Colonic mucosa (tissue), 4 donors: ENCODE results near the gene PRKCH. TPM values are rescaled to one million over a fixed set of nuclear protein-coding genes. Genes with fewer than 3 reads are reported as not detected.
"Not testable (repeated sequence)": the region's sequence is repeated elsewhere in the genome, so short reads cannot be mapped to it uniquely, and the experiment has no call there.

ENCODE experiments used
- DNase-seq: peaks from one replicate; pipeline ENCODE4 v3.0.0-alpha.2; 2020
- H3K27ac ChIP-seq: fragments of 200-600 bp; one replicate; pipeline ENCODE4 v1.8.0; 2021
- H3K27me3 ChIP-seq: fragments of 200-600 bp; one replicate; pipeline ENCODE4 v1.8.0; 2021
- H3K36me3 ChIP-seq: fragments of 200-600 bp; one replicate; pipeline ENCODE4 v1.8.0; 2021
- H3K4me1 ChIP-seq: fragments of 200-600 bp; one replicate; pipeline ENCODE4 v1.8.0; 2021; ENCODE audit warnings: mild to moderate bottlenecking
- H3K4me3 ChIP-seq: fragments of 200-600 bp; one replicate; pipeline ENCODE4 v1.8.0; 2021
- H3K9ac ChIP-seq, 2 donors: one replicate each; pipeline ENCODE4 v1.7.0; 2013; ENCODE audit warnings: control low read depth in 2 of 2, low read depth in 2 of 2, low read length in 2 of 2
- H3K9me3 ChIP-seq: fragments of 200-600 bp; one replicate; pipeline ENCODE4 v1.8.0; 2021
- intact Hi-C: fragments of 100-400 bp; cut with DNase I; formaldehyde crosslinking; loops from one replicate; pipeline ENCODE4 v1.14.1; 2022
- total RNA-seq, 2 donors: library from RNA; stranded (reverse); fragmentation: NEBNext Ultra II Directional in 1 of 2; extraction: Animal tissue kit (Norgen Biotek cat#: 25700) in 1 of 2; gene quantifications; one replicate each; pipeline ENCODE4 v1.2.1, GENCODE V29; 2021
- TF ChIP-seq, protein P1 (sequence below): fragments of 200-600 bp; IDR thresholded peaks from one replicate; pipeline ENCODE4 v1.8.0; 2022; ENCODE audit warnings: antibody characterized with exemption, mild to moderate bottlenecking
- donor health status: healthy.
- donor health status: DM: no; HTN: no; CAD: no.
- donor health status: DM: no; HTN: no; CAD: no.

PRKCH gene
- total RNA-seq, 2 donors from 2014 or later: 11.4 to 11.5 TPM

DNA sequence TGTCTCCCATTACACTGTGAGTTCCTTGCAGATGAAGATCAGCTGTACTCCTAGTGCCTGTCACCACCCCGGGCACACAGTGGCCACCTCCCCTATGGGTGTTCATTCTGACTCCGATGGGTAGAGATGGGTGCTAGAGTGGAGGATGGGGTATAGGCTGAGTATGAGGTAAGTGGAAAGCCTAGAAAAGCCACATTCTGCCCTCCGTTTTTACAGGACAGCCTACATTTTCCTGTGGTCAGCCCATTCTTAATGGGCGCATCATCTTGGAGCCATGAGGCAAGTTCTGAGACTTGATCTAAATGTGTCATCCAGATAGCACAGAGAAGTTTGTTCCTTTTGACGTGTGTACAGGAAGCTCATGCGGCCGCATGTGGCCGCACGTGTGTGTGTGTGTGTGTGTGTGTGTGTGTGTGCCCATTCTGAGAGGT lies 207.2 kb downstream of the PRKCH start:
- Histone ChIP-seq H3K36me3 (no peaks in the 10 kb centered on the region), H3K9ac (no peak overlapping the region), H3K4me3 (no peak overlapping the region), H3K27me3 (no peaks in the 10 kb centered on the region), H3K4me1 (peaks cover 46% of the 10 kb centered on the region), H3K9me3 (no peaks in the 10 kb centered on the region), H3K27ac (no peak overlapping the region)
- TF ChIP-seq, protein P1, sequence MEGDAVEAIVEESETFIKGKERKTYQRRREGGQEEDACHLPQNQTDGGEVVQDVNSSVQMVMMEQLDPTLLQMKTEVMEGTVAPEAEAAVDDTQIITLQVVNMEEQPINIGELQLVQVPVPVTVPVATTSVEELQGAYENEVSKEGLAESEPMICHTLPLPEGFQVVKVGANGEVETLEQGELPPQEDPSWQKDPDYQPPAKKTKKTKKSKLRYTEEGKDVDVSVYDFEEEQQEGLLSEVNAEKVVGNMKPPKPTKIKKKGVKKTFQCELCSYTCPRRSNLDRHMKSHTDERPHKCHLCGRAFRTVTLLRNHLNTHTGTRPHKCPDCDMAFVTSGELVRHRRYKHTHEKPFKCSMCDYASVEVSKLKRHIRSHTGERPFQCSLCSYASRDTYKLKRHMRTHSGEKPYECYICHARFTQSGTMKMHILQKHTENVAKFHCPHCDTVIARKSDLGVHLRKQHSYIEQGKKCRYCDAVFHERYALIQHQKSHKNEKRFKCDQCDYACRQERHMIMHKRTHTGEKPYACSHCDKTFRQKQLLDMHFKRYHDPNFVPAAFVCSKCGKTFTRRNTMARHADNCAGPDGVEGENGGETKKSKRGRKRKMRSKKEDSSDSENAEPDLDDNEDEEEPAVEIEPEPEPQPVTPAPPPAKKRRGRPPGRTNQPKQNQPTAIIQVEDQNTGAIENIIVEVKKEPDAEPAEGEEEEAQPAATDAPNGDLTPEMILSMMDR: no peak
- intact Hi-C loops: no loop called here
- DNase-seq: no peak

DNA sequence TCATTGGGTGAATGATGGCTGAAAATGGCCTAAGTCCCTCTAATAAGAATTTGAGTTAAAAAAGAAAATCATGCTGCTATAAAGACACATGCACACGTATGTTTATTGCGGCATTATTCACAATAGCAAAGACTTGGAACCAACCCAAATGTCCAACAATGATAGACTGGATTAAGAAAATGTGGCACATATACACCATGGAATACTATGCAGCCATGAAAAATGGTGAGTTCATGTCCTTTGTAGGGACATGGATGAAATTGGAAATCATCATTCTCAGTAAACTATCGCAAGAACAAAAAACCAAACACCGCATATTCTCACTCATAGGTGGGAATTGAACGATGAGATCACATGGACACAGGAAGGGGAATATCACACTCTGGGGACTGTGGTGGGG lies 208.0 kb downstream of the PRKCH start:
- intact Hi-C loops, H3K9ac ChIP-seq, H3K4me3 ChIP-seq: not testable (repeated sequence)

DNA sequence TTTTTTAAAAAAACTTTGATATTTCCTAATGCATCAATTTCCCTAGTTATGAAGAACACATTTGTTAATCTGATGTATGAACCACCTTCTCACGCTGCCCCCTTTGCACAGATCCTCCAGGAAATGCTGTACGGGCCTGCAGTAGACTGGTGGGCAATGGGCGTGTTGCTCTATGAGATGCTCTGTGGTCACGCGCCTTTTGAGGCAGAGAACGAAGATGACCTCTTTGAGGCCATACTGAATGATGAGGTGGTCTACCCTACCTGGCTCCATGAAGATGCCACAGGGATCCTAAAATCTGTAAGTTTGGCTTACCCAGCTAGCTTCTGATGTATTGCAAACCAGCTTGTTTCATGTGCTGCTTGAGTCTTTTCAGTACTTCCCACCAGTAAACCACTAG lies 208.9 kb downstream of the PRKCH start:
- Histone ChIP-seq H3K4me3 (no peak overlapping the region), H3K36me3 (no peaks in the 10 kb centered on the region), H3K4me1 (peaks cover 32% of the 10 kb centered on the region), H3K9ac (no peak overlapping the region), H3K27ac (no peak overlapping the region), H3K9me3 (no peaks in the 10 kb centered on the region), H3K27me3 (no peaks in the 10 kb centered on the region)
- intact Hi-C loops: no loop called here
- TF ChIP-seq, protein P1: no peak
- DNase-seq: no peak

More for the DNA sequence above, 208.0 kb downstream of the PRKCH start:
- not testable (repeated sequence) for H3K27me3 ChIP-seq, DNase-seq, H3K36me3 ChIP-seq, H3K27ac ChIP-seq, H3K9me3 ChIP-seq
- peaks cover 41% of the 10 kb centered on the region for H3K4me1 ChIP-seq

DNA sequence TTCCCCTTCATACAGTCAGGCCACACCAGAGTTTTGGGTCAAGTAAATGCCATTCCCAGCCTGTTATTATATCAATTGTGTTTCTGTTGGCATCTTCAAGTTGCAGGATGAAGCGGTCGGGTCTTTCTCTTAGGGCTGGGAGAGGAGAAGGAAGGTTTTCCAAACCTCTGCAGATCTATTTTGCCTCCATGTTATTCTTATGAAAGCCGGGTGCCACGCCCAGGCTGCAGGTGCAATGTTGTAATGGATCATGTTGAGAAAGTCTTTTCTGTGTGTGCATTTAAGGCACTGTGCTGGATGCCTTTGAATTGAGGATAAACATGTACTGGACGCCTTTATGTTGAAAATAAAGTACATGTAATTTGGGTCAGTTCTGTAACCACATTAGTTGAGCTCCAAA lies 209.5 kb downstream of the PRKCH start:
- intact Hi-C loops: no loop called here
- no peaks in the 10 kb centered on the region for H3K36me3 ChIP-seq
- peak overlapping the region; percentile 75 for H3K27ac ChIP-seq
- peaks cover 28% of the 10 kb centered on the region for H3K4me1 ChIP-seq
- TF ChIP-seq, protein P1: no peak
- H3K4me3 ChIP-seq: no peak overlapping the region
- H3K9me3 ChIP-seq: no peaks in the 10 kb centered on the region
- peak overlapping the region in 1 of 2 donors; percentile 21 for H3K9ac ChIP-seq
- peak; percentile 53 for DNase-seq
- H3K27me3 ChIP-seq: no peaks in the 10 kb centered on the region

DNA sequence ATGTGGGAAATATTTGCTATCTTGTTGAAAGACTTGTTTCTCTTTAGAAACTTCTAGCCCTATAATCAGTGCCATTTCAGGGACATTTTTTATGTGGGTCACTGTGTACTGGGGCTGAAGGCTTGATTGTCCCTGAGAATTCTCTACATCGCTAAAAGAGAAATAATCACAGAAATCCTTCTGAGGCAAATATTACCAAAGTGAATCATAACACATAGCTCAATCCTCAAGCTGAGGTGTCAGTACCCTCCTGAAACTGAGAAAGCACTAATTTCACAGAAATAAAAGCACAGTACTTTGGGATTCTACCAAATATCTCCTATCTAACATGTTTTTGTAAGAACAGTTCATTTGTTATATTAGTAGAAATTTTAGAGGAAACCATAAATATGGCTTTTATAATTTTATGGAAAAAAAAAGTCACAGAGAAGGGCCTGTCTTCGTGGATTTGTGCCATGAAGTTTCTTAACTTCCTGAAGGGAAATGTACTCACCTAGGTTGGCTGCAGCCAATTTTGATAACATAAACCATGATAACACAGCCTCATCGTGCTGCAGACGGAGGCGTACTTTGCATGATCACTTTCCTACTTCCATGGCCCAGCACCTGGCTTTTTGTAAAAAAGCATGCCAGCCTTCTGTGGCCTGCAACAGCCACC lies 210.2 kb downstream of the PRKCH start:
- H3K9ac ChIP-seq: peak overlapping the region in 1 of 2 donors; percentile 42
- no peaks in the 10 kb centered on the region for H3K9me3 ChIP-seq
- H3K27me3 ChIP-seq: no peaks in the 10 kb centered on the region
- intact Hi-C loops: no loop called here
- peak; percentile 55 for DNase-seq
- peak overlapping the region; percentile 75 for H3K27ac ChIP-seq
- TF ChIP-seq, protein P1: no peak
- no peaks in the 10 kb centered on the region for H3K36me3 ChIP-seq
- H3K4me1 ChIP-seq: peaks cover 22% of the 10 kb centered on the region
- no peak overlapping the region for H3K4me3 ChIP-seq

DNA sequence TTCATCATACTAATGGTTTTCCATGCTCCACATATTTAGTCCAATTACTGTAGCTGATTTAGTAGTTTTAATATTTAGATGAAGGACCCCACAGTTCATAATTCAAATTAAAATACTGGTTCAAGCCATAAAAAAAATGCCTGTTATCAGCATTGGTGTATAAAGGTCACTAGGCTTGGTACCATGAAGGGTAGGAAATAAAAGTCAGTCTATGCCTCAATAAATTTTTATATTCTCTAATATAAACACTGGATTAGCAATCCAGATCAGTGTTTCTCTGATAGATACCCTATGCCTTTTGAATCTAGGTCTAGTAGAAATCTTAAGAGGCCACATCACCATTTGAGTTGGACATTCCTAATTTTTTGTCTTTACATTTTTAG lies 210.7 kb downstream of the PRKCH start:
- Histone ChIP-seq H3K27me3 (no peaks in the 10 kb centered on the region), H3K9ac (peak overlapping the region in 1 of 2 donors; percentile 42), H3K36me3 (no peaks in the 10 kb centered on the region), H3K4me3 (no peak overlapping the region), H3K9me3 (no peaks in the 10 kb centered on the region), H3K4me1 (peaks cover 21% of the 10 kb centered on the region), H3K27ac (peak overlapping the region; percentile 75)
- no peak for DNase-seq
- intact Hi-C loops: no loop called here
- TF ChIP-seq, protein P1: no peak
